CD4-positive, alpha-beta T cell treated with Interleukin-4 for 1 hour (primary cell): ENCODE measurements around the gene CDS1.
"Not testable (repeated sequence)": the region's sequence is repeated elsewhere in the genome, so short reads cannot be mapped to it uniquely, and the experiment has no call there.

Source experiments
- DNase-seq, 2 donors: peaks; one replicate each; pipeline ENCODE4 v3.0.0-alpha.2; 2020 to 2022

Gene CDS1

GRCh38 chr4:84677093-84677492, 94.2 kb downstream of the CDS1 start:
- no peak for DNase-seq

DNA sequence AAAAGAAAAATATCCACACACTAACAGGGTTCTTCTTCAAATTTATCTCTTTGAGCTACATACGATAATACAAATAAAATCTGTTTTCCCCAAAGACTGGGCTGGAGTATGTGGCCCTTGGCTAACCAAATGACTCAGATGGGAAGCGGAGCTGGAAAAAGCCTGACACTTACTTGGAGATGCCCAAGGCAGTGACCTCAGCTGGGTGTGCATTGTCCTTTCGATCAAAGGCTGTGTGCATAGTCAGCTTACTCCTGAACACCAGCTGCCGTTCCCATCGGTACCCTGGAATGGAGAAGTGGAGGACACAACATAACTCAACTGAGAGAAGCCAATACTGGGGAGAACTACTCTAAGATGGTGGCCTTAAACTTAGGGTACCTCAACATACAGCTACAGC, 95.1 kb downstream of the CDS1 start:
- no peak for DNase-seq

DNA sequence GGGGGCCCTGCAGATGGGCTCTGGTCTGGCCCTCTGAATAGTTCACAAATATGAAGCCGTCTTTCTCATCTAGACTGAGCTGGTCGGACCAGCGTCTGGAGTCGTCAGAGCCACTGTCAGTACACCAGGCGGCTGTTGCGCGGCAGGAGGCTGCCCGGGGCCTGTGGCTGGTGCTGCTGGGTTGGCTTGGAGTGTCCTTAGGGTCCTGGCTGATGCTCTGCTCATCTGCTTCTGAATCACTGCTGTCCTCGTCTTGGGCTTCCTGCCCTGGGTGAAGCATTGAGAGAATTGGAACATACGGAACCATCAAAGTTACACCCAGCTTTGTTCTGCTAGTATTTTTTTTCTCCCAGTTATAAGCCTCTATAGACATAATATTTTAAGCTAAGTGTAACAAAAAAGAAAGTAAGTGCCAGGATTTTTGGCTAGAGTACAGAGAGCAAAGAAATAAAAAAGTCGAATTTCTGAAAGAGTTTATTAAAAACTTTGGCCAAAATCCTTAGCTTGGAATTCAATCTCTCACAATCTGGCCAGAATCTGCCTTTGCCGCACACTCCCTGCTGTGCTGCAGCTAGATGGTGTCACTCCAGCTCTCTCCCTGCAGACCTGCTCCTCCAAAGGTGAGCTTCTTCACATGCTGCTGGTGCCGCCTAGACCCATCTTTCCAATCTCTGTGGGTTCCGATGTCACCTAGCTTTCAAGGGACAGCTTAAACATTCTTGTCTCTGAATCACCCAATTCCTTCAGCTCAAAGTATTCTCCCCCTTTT, 96.2 kb downstream of the CDS1 start:
- DNase-seq: no peak

DNA sequence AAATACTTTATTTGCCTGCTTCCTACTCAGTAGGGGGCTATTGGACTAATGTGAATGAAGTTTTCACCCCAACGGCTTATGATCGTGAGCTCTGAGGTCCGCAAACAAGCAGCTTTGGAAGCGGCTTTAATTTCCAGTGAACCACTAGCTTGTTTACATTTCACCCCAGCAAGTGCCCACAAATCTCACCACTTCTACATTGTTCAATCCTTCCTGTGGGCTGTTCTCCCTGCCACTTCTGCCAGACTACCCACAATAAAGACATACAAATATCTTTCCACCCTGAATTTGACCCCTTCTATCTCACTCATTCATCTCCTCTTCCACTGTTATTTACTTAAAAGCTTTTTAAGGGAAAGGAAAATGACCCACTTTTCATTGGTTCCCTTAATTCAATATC, 98.0 kb downstream of the CDS1 start:
- DNase-seq: no peak

DNA sequence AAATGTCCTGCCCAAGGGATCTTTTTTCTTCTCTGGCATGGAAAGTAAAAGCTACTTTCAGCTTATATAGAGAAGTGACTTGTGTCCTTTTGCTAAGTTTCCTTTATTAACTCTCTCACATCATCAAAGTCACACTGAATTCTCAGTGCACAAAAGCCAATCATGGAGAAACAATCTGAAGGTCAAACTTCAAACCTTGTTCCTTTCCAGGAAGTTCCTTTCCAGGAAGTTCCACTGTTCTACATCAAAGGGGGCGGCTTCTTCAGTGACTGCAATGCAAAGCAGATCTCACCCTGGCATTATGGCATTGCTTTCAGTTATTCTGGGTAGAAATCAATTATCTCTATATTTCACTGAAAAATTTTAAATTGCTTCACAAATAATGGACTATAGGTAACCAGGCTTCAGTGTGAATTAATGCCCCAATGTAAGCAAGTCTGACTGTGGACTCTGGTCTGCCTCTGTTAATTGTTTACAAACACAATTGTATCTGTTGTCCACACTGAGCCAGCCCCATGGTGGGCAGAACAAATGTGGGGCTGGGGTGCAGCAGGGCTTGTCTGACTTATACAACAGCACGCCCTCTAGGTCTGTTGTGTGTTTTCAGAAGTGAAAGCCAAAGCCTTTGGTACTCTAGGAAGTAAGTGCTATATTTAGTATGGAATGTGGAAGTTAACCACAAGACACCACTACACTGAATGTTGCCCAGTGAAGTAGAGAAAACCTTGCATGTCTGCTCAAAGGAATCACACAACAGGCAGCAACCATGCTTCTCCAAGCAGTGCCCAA, 98.8 kb downstream of the CDS1 start:
- DNase-seq: no peak

- not testable (repeated sequence) for DNase-seq
Measured at GRCh38 chr4:84682661-84683060, 99.7 kb downstream of the CDS1 start.

DNA sequence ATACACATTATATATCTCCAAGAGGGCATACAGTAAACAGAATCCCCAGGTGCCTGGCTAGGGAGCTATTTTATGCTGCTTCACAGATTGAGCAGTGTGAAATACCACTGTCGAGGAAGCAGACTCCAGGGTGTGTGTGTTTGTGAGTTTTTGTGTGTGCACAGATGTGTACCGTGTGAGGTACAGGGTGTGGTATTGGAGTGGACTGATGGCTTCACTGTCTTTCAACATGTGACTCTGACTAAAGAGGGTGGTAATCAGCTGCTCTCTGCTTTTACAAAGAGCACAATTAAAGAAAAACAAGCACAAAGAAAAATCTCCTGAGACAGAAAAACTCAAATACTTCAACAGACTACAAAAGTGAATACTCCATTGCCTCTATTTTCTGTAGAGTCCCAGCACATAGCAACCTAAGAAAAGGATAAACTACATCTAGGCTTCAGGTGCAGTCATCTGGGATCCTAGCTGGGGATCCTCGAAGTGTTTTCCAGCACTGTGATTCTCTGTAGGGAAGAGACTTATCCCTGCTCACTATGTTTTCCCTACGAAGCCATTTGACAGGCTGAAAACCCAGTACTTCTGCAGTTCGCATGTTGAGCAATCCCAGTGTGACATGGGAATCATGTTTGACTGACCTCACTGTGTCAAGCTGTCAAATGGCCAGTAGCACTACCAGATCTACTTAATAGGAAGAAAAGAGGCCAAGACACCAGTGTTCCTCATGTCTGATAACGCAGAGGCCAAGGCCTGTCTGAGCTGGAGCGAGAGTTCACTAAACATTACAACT, 100.3 kb downstream of the CDS1 start:
- no peak for DNase-seq

- no peak for DNase-seq
Measured at GRCh38 chr4:84684361-84684760, 101.4 kb downstream of the CDS1 start.

DNA sequence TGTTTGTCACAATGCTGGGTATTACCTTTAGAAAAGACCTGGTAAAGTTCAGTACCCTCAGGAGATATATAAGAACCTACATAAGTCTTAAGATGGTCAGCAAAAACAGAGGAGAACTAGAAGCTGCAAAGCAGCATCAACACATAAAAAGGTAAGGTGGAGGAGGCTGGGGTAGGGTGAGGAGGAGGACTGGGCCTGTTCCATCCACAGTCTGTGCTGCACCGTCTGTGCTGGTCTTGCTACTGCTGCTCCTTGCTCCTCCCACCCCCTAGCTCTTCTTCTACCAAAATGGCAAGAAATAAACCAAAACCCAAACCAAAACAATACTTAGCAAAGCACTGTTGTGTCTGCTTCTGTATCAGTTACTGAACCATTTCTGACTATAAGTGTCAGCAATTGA, 102.2 kb downstream of the CDS1 start:
- DNase-seq: no peak

DNA sequence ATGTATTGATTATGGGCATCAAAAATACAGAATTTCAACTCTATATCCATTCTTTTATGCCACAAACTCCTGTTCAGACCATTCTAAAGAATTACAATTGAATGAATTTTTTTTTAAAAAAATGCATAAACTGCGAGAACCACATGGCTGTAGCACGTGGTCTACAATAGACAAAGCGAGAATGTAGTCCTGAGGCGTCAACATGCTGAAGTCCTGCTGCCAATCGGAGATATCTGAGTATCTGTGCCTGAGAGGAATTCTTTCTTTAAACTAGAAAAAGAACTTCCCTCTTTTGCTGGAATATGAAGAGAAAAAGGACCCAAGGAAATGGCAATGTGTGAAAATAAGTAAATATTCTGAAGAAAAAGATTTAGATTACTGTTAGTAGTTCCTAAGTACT, 105.7 kb downstream of the CDS1 start:
- DNase-seq: no peak

DNA sequence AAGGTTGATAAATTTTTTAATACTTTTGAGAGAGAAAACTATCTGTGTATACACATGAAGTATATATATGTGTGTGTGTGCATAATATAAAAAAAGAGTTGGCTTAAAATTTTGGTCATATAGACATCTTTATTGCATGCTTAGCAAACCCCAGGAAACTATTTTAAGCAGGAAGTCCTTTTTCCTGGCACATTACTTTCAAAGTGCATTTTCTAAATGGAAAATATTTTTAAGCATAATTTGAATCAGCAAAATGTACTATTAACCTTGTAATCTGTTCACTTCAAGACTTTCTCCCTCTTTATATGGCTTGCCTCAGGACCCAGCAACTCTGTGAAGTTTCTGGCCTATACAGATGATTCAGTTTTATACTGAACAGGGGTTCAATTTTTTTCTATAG, 106.3 kb downstream of the CDS1 start:
- DNase-seq: no peak

- no peak for DNase-seq
Measured at GRCh38 chr4:84690481-84690880, 107.6 kb downstream of the CDS1 start.

DNA sequence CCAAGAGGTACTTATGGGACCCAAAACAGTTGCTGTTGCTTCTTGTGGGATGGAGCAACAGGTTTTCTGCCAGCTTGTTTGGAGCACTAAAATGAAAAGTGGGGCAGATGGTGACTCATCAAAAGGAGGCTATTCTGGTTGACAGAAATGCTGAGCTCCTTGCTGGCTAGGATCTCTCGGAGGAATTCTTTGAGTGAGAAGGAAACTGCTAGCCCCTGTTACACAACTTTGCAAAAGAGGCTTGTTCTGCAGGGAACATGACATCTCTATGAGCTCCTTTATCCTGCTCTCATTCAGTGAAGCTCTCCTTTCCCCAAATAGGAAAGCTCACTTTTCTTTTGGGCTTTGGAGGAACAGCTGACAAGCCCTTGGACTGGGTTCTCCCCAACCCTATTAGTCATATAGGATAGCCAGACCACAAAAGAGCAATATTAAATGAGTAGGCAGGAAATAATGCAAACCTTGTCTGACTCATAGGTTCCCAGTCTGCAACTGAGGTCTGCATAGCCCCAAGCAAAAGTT, 108.3 kb downstream of the CDS1 start:
- DNase-seq: no peak

GRCh38 chr4:84691800-84692199, 108.9 kb downstream of the CDS1 start:
- no peak for DNase-seq

DNA sequence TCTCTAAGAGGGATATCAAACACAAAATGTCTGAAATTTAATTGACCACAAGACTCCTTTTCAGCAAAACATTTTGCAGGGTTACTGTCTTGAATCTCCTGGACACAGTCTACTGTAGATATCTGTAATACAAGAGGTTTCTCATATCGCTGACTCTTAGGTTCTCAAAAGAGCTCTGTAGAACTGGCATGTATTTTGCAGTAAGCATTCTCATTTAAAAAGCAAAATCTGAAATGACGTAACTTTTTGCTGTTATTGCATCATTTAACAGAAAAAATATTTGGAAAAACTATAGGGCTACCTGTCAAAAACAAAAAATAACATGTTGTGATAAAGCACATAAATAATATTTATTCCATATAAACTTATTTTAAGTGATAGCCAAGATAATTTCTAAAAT, 114.2 kb downstream of the CDS1 start:
- DNase-seq: no peak

GRCh38 chr4:84697615-84698201, 114.8 kb downstream of the CDS1 start:
- no peak for DNase-seq

- DNase-seq: no peak
Measured at GRCh38 chr4:84699001-84699671, 116.2 kb downstream of the CDS1 start.
